Karpas-422 (cell line): Measurements from ENCODE around the gene CLMN. TPM values are rescaled to one million over a fixed set of nuclear protein-coding genes. Genes with fewer than 3 reads are reported as not detected.

Source experiments
- DNase-seq: peaks from one replicate; pipeline ENCODE4 v3.0.0-alpha.2; 2015
- H2AFZ ChIP-seq: fragments of 200-600 bp; sonication (generic); 2 replicates; pipeline ENCODE4 v1.6.1; 2014; ENCODE audit warnings: antibody characterized with exemption, low read length, mixed read lengths
- H3K27ac ChIP-seq: fragments of 200-600 bp; sonication (generic); 2 replicates; pipeline ENCODE4 v1.5.1; 2014; ENCODE audit warnings: mild to moderate bottlenecking, low read length, moderate library complexity
- H3K27me3 ChIP-seq: fragments of 200-600 bp; sonication (generic); 2 replicates; pipeline ENCODE4 v1.6.1; 2014; ENCODE audit warnings: low read length, mixed read lengths
- H3K36me3 ChIP-seq: fragments of 200-600 bp; sonication (generic); 2 replicates; pipeline ENCODE4 v1.6.1; 2014; ENCODE audit warnings: low read length, mixed read lengths; ENCODE audit not compliant: insufficient read depth
- H3K4me1 ChIP-seq: fragments of 200-600 bp; sonication (generic); 2 replicates; pipeline ENCODE4 v1.6.1; 2014; ENCODE audit warnings: mild to moderate bottlenecking, low read length, mixed read lengths
- H3K4me2 ChIP-seq: fragments of 200-600 bp; sonication (generic); 2 replicates; pipeline ENCODE4 v1.6.1; 2014; ENCODE audit warnings: low read length, low read depth, mild to moderate bottlenecking; ENCODE audit not compliant: poor library complexity, severe bottlenecking
- H3K4me3 ChIP-seq: fragments of 200-600 bp; sonication (generic); 2 replicates; pipeline ENCODE4 v1.5.1; 2014; ENCODE audit warnings: mild to moderate bottlenecking, antibody characterized with exemption, low read length, mixed read lengths
- H3K79me2 ChIP-seq: fragments of 200-600 bp; sonication (generic); 2 replicates; pipeline ENCODE4 v1.6.1; 2014; ENCODE audit warnings: mild to moderate bottlenecking, low read length, mixed read lengths
- H3K9ac ChIP-seq: fragments of 200-600 bp; sonication (generic); 2 replicates; pipeline ENCODE4 v1.6.0; 2014; ENCODE audit warnings: low read length
- H3K9me2 ChIP-seq: fragments of 200-600 bp; sonication (generic), shearing (Covaris generic); replicated peaks from 2 replicates; pipeline ENCODE4 v1.6.0; 2014; ENCODE audit warnings: mild to moderate bottlenecking, low read length, moderate library complexity; ENCODE audit not compliant: insufficient read depth
- H3K9me3 ChIP-seq: fragments of 300-700, 200-600 bp; sonication (generic); 2 replicates; pipeline ENCODE4 v1.6.1; 2014; ENCODE audit warnings: low read length, mixed read lengths
- H4K20me1 ChIP-seq: fragments of 200-600 bp; sonication (generic); 2 replicates; pipeline ENCODE4 v1.6.1; 2014; ENCODE audit warnings: mild to moderate bottlenecking, antibody characterized with exemption, low read length, low read depth; ENCODE audit not compliant: insufficient read depth
- total RNA-seq: library from RNA; depleted of rRNA; stranded (reverse); fragments of >200 nt; shearing (Covaris generic); gene quantifications from 2 replicates; pipeline ENCODE4 v1.2.3, GENCODE V29; 2014; ENCODE audit warnings: low replicate concordance

Gene CLMN
- total RNA-seq, 1 experiment from 2014 or later = 56.1 TPM

GRCh38 chr14:95339301-95339865 is 19.7 kb upstream of the CLMN start:
- Histone ChIP-seq H3K9me3 (no peaks in the 10 kb centered on the region), H2AFZ (no peak overlapping the region), H3K27me3 (no peaks in the 10 kb centered on the region; the same call in 1 of the 2 replicates), H3K79me2 (no peaks in the 10 kb centered on the region), H3K4me1 (no peaks in the 10 kb centered on the region), H3K27ac (no peak overlapping the region), H4K20me1 (no peaks in the 10 kb centered on the region), H3K9me2 (no peaks in the 10 kb centered on the region), H3K9ac (no peak overlapping the region), H3K4me3 (no peak overlapping the region), H3K4me2 (no peak overlapping the region), H3K36me3 (no peaks in the 10 kb centered on the region)
- no peak for DNase-seq

DNA sequence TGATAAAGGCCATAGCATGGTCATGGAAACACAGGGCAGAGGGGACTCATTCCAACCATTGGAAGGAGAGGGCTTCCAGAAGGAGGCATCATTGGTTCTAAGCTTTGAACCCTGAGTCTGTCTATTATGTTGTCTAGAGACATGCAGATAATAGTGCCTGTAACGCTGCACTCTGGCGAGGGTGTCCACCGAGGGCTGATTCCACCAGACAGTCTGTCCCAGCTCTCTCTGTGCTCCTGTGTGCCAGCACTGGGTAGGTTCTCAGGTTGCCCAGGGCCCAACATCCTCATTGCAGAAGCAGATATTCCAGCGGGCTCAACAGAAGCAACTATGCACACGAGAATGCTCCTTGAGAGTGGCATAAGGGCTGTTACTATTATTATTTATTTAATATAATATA is 18.7 kb upstream of the CLMN start:
- Histone ChIP-seq H2AFZ (no peak overlapping the region), H3K9me3 (no peaks in the 10 kb centered on the region), H4K20me1 (no peaks in the 10 kb centered on the region), H3K27ac (no peak overlapping the region), H3K4me2 (no peak overlapping the region), H3K27me3 (no peaks in the 10 kb centered on the region; the same call in 1 of the 2 replicates), H3K4me1 (no peaks in the 10 kb centered on the region), H3K79me2 (no peaks in the 10 kb centered on the region), H3K9ac (no peak overlapping the region), H3K36me3 (no peaks in the 10 kb centered on the region), H3K4me3 (no peak overlapping the region), H3K9me2 (no peaks in the 10 kb centered on the region)
- DNase-seq = no peak

DNA sequence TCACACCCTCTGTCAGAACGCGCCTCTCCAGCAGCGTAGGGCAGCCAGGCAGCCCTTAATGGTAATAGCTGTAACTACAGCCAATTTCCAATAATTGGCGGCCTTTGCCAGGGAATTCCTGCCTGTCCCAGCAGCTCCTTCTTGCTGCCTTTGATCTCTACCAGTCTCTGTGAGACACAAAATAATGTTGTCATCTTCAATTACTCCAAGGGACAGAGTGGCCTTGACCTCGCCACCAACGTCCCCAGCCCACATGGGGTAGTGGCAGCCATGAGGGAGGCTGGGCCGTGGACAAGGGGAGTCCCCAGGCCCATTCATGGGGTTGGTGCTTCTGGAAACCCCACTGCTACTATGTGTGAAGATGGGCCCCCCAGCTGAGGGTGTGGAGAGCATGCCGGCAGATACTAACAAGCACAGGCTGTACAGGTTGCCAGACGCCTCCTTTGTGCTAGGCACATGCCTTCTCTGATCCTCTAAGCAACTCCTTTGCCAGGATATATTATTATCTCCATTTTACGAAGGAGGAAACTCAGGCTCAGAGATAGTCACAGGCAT is 17.4 kb upstream of the CLMN start:
- H2AFZ ChIP-seq = no peak overlapping the region
- no peaks in the 10 kb centered on the region; the same call in 1 of the 2 replicates for H3K27me3 ChIP-seq
- H3K4me3 ChIP-seq = no peak overlapping the region
- no peak overlapping the region for H3K27ac ChIP-seq
- H4K20me1 ChIP-seq = no peaks in the 10 kb centered on the region
- H3K9me2 ChIP-seq = no peaks in the 10 kb centered on the region
- no peaks in the 10 kb centered on the region for H3K79me2 ChIP-seq
- no peaks in the 10 kb centered on the region for H3K9me3 ChIP-seq
- no peaks in the 10 kb centered on the region for H3K4me1 ChIP-seq
- no peak overlapping the region for H3K9ac ChIP-seq
- H3K4me2 ChIP-seq = no peak overlapping the region
- DNase-seq = no peak
- H3K36me3 ChIP-seq = no peaks in the 10 kb centered on the region

GRCh38 chr14:95336192-95336760 is 16.6 kb upstream of the CLMN start:
- H3K4me2 ChIP-seq = no peak overlapping the region
- H3K9ac ChIP-seq = no peak overlapping the region
- no peak overlapping the region for H3K4me3 ChIP-seq
- no peak overlapping the region for H3K27ac ChIP-seq
- H3K36me3 ChIP-seq = no peaks in the 10 kb centered on the region
- H2AFZ ChIP-seq = no peak overlapping the region
- no peaks in the 10 kb centered on the region for H3K79me2 ChIP-seq
- H3K9me3 ChIP-seq = no peaks in the 10 kb centered on the region
- no peaks in the 10 kb centered on the region for H3K4me1 ChIP-seq
- peak; percentile 73 for DNase-seq
- H3K27me3 ChIP-seq = no peaks in the 10 kb centered on the region; the same call in 1 of the 2 replicates
- H3K9me2 ChIP-seq = no peaks in the 10 kb centered on the region
- H4K20me1 ChIP-seq = no peaks in the 10 kb centered on the region

- no peak overlapping the region for H3K4me2 ChIP-seq
- no peak overlapping the region for H3K9ac ChIP-seq
- no peak overlapping the region for H3K27ac ChIP-seq
- no peaks in the 10 kb centered on the region for H3K36me3 ChIP-seq
- H4K20me1 ChIP-seq = no peaks in the 10 kb centered on the region
- no peak overlapping the region for H3K4me3 ChIP-seq
- no peaks in the 10 kb centered on the region for H3K9me3 ChIP-seq
- no peaks in the 10 kb centered on the region for H3K9me2 ChIP-seq
- H3K79me2 ChIP-seq = no peaks in the 10 kb centered on the region
- DNase-seq = no peak
- H3K27me3 ChIP-seq = no peaks in the 10 kb centered on the region; the same call in 1 of the 2 replicates
- no peak overlapping the region for H2AFZ ChIP-seq
- H3K4me1 ChIP-seq = no peaks in the 10 kb centered on the region
Observed at GRCh38 chr14:95335071-95335470, 15.4 kb upstream of the CLMN start.

GRCh38 chr14:95334044-95334443 is 14.3 kb upstream of the CLMN start:
- Histone ChIP-seq H3K9me3 (no peaks in the 10 kb centered on the region), H3K9me2 (no peaks in the 10 kb centered on the region), H3K4me2 (no peak overlapping the region), H3K27ac (no peak overlapping the region), H3K79me2 (no peaks in the 10 kb centered on the region), H4K20me1 (no peaks in the 10 kb centered on the region), H2AFZ (no peak overlapping the region), H3K4me3 (no peak overlapping the region), H3K27me3 (no peaks in the 10 kb centered on the region), H3K36me3 (no peaks in the 10 kb centered on the region), H3K4me1 (peaks cover 6% of the 10 kb centered on the region), H3K9ac (no peak overlapping the region)
- no peak for DNase-seq

DNA sequence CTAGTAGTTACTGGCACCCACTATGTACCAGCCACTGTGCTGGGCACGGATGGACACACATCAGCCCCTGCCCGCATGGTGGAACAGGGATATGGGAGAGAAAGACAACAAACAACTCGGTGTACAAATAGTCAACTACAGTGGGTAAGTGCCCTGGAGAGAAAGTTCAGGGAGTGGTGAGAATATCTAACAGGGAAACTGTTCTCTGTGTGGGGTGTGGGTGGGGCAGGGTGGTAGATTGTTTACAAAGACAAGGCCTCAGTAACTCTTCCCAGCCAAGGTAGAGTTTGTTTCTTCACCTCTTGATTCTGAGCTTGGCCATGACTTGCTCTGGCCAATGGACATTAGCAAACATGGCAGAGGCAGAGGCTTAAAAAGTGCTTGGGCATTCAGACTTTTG is 12.9 kb upstream of the CLMN start:
- Histone ChIP-seq H3K9ac (no peak overlapping the region), H3K36me3 (no peaks in the 10 kb centered on the region), H3K27ac (no peak overlapping the region), H3K4me3 (no peak overlapping the region), H3K4me2 (no peak overlapping the region), H4K20me1 (no peaks in the 10 kb centered on the region), H3K9me3 (no peaks in the 10 kb centered on the region), H3K9me2 (no peaks in the 10 kb centered on the region), H3K79me2 (no peaks in the 10 kb centered on the region), H3K4me1 (peaks cover 20% of the 10 kb centered on the region), H2AFZ (no peak overlapping the region), H3K27me3 (no peaks in the 10 kb centered on the region)
- DNase-seq = no peak

- no peak overlapping the region for H2AFZ ChIP-seq
- no peak for DNase-seq
- H3K4me3 ChIP-seq = no peak overlapping the region
- H3K4me1 ChIP-seq = peaks cover 28% of the 10 kb centered on the region
- no peaks in the 10 kb centered on the region for H3K79me2 ChIP-seq
- H3K27me3 ChIP-seq = no peaks in the 10 kb centered on the region
- no peaks in the 10 kb centered on the region for H4K20me1 ChIP-seq
- no peak overlapping the region for H3K27ac ChIP-seq
- H3K36me3 ChIP-seq = no peaks in the 10 kb centered on the region
- no peak overlapping the region for H3K9ac ChIP-seq
- no peaks in the 10 kb centered on the region for H3K9me2 ChIP-seq
- no peaks in the 10 kb centered on the region for H3K9me3 ChIP-seq
- no peak overlapping the region for H3K4me2 ChIP-seq
Observed at GRCh38 chr14:95331708-95332408, 12.2 kb upstream of the CLMN start.
